ENCODE results near the gene EML4.
"Not testable (repeated sequence)": the region's sequence is repeated elsewhere in the genome, so short reads cannot be mapped to it uniquely, and the experiment has no call there.

The EML4 gene

DNA sequence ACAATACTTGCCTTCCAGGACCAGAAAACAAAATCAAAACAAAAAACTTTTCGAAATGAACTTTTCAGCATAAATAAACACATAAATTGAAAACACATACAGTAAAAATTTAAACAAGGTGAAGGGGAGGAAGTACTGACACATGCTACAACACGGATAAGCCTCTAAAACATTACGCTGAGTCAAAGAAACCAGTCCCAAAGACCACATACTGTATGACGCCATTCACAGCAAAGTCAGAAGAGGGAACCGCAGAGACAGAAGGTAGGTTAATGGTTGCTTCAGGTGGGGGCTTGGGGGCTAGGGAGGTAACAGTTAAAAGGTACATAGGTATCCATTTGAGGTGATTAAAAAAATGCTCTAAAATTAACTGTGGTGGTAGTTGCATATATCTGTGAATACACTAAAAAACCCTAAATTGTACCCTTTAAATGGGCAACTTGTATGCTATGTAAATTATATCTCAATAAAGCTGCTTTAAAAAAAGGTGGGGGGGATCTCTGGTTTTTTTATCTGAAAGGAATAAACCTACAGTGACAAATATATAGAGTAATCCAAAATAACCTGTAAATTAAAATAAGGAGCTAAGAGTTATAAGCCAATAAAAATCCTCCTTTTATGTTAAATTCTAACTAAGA, 184.8 kb downstream of the EML4 start:
- no peak for DNase-seq (ENCODE audit: low read depth)

DNA sequence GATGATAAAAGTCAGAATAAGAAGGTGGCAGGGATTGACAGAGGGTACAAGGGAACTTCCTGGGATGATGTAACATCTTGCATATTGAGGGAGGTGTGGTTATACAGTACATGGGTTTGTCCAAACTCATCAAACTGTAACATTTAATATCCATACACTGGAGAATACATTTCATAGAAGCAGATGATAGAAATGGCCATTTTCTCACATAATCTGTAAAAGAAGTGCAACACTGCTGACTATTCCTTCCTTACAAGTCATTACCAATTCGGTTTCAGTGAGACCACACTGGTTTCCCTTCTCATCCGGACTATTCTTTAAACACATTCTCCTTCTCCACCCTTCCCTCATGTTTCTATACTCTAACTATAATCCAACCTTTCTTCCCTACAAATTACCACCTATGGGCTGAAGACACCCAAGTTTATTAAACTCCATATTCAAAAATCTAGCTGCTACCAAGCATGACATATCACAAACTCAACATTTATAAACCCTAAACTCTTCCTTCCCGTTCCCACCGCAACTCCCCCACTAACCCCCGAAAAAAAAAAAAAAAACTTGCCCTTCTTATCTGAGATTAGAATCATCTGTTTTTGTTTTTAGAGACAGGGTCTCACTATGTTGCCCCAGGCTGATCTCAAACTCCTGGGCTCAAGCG, 190.3 kb downstream of the EML4 start:
- no peak for DNase-seq (ENCODE audit: low read depth)

DNA sequence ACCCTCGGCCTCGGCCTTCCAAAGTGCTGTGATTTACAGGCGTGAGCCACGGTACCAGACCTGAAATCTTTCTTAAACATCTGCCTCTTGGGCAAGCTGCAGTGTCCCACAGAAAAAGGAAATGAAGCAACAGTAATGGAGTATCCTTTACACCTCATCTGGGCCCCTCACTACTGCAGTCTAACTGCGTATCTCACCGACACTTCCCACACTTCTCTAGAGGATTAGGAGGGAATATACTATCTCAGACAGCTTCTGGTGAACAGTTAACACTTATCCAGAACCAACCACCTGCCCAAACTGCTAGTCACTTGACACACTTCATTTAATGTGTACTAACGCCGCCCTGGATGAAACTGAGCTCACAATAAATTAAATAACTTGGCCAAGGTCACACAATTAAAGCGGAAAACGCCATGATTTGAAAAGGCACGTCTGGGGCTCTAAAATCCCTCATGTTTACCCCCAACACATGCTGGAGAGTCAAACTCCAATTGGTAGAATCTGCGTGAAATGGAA, 190.9 kb downstream of the EML4 start:
- no peak for DNase-seq (ENCODE audit: low read depth)

DNA sequence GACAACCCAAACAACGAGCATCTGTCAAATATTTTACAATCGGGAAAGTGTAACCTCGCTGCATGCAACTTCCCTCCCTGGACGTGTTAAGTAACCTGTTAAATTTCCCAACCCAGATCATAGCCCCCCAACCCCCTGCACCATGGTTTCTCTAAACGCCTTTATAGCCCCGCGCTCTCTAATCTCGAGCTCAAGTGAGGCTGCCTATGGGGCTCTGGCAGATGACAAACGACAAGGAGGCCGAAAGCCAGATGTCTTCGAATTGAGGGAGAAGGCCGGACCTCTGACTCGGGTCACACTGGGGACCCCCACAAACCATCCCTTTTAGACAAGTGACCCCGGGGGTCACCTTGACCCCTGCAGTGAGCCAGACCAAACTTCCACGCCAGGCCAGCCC, 191.3 kb downstream of the EML4 start:
- DNase-seq (ENCODE audit: low read depth): no peak

DNA sequence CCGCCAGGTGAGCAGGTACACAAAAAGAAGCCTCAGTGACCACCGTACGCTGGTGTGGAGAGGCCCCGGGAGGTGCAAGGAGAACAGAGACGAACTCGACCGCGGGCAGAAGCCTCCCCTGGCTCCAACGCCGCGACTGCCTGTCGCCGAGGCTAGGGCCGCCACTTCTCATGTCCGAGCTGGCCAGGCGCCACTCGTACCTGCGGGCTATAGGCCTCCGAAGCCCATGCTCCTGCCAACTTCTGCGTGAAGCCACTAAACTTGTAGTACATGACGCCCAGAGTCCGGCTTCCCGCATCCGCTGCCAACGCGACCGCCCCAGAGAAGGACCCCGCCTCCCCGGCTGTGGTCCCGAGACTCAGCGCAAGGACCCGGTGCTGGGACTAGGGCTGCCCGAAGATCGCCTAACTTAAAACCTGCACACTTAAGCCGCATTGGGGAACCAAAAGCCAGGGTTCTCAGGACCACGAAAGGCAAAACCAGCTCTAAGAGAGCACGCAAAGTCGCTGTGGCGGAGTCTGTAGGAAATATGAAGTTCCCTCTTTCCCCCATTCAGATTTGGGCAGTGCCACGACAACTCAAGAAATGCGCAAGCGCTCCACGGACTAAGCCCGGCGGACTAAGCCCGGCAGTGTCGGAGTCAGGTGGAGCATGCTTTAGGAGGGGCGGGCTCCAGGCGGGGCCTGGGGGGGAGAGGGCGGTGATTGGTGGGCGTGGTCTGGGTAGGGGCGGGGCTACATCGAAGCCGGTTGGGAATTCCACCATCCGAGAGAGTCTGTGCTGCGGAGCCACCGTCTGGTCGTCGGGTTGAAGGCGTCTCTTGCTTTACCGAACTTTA, 192.0 kb downstream of the EML4 start, which contains the start of gene COX7A2L:
Gene COX7A2L (minus strand): TSS at position 328 of the 838 bp plus-strand sequence. CDS start 56 bp downstream, at position 272.
- peak; percentile 94 for DNase-seq (ENCODE audit: low read depth)

DNA sequence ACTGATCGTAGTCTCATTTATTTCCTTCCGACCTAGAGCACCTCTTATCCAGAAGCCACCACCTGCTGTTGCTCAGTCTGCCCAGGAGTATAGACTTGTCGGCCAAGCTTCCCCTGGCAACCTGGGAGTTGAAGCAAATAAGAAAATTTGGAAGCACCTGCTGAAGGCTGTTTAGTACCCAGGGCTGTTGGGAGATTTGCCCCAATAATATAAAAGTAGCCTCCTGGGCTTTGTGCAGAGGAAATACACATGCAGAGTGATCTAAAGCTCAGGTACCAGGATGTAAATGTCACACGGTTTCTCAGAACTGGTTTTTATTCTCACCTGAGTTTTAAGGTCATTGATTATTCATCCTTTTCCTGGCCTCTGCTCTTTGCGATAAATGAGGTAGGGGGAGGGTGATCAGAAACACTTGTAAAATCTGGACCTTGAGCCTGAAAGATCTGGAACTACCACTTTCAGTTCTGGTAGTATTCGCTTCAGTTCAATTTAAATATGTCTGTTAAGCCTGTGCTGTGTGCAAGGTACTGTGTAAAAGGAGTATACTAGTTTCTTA, 192.7 kb downstream of the EML4 start:
- DNase-seq (ENCODE audit: low read depth): no peak

DNA sequence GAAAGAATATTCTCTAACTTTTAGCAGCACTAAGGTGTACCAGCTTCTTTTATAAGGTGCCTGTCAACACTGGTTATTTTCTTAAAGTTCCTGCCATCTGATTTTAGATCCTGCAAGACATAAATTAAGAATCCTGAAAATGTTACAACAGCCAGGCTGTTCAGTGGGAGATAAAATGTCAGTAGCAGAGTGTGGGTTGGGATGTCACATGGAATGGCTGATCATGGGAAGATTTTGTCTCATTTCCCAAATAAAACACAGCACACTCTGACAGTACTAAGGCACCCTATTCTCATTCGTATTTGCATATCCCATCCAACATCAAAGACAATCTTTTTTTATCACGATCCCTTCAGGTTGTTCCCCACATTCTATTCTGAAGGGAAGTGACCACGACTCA, 194.3 kb downstream of the EML4 start:
- DNase-seq (ENCODE audit: low read depth): no peak

DNA sequence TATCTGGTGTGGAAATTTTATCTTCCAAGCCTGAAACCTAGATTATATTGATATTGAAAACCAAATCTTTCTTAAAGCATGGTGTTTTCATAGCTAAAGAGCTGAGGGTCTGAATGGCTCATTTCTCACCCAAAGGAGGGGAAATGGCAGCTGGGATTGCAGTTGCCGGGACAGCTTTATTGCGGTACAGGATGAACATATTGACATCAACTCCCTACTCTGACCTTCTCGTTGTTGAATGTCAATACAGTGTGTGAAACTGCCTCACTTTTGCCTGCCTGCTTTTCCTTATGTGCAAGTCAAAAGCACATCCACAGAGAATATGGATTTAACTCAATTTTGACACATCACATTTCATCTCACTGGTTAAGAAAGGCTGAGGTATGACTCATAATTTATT, 195.5 kb downstream of the EML4 start:
- DNase-seq (ENCODE audit: low read depth): no peak

DNA sequence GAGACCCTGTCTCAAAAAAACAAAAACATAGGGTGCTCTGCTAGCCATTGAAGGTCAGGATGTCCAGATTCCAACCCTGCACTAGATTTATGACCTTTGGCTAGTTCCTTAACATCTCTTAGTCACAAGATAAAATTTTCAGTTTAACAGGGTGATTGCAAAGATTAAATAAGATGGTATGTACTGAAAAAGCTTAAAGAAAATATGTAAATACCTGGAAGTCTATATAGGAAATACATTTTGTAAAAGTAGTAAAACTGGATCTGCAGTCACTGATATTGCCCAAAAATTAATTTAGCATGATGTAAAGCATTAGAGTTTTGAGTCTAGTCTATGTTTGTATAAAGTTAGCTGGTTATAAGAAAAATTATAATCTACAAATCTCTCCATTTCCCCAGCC, 197.3 kb downstream of the EML4 start:
- DNase-seq (ENCODE audit: low read depth): no peak

DNA sequence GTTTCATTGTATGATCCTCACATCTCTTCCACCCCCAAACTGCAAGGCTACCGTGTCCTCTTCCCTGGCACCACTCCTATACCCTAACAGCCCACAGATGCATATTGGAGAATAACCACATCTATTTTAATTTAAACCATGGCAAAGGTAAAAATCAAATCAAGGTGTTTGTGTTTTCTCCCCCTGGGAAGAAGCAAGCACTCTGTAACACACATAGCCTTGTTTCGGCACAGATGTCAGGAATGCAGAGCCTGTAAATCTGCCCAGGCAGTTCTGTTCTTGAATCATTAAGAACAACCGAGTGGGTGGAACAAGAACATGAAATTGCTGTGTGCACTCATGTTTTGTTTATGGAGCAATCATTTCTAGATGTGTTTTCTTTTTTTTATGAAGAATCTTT, 198.7 kb downstream of the EML4 start:
- no peak for DNase-seq (ENCODE audit: low read depth)

DNA sequence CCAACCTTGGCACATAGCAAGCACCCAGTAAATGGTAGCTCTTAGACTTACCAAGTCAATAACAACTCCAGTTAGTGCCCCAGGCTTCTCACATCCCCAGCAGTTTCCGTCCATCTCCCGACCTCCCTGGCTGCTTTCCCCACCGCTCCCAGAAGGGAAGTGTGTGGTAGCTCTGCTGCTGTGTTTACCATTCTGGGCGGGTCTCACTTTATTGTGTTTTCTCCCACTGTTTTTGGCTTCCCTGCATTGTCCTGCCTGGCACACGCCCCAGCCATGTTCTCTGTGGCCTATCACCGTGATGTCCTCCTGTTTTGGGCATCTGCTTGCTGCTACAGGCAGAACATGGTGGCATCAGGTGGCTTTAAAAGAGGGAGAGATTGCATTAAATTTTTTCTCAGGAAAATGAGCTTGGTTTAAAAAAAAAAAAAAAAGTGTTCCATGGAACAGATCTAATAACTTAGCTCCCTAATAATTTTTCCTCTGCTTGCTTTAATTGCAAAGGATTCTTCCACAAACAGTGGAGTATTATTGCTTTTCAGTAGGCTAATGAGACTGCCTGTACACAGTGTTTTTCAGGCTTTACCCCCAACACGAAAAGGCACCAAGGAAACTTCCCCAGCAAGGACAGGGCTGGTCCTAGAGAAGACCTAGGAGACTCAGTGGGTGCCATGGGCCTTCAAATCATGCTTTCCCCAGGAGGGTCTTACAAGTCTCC, 199.8 kb downstream of the EML4 start:
- no peak for DNase-seq (ENCODE audit: low read depth)

DNA sequence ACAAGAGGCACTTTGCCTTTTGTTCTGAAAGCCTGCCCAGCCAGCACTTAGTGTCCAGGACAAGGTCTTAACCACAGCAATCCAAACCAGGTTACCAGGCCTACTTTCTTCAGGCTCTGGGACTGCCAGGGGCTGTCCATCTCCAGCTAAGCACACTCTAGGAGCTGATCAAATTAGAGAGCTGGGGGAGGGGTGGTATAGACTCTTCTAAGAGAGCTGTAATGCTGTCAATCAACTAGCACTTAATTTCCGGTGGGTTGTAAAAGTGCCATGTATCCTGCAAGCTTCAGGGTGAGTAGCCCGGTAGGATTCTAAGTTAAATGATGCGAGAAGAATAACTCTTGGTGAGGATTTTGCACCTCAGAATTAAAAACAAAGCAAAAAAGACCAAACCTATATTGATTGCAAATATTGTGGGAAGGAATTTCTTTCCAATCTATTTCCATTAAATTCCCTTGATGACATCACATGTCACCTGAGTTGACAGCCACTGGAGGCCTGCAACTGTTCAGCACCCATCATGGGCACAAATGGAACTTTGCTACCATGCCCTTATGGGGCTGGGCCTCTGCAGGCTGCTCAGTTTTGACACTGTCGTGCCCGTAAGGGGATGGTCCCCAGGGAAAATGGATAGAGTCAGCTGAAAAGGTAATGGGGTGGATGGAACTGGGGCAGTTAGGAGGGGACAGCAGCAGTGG, 200.5 kb downstream of the EML4 start:
- no peak for DNase-seq (ENCODE audit: low read depth)

DNA sequence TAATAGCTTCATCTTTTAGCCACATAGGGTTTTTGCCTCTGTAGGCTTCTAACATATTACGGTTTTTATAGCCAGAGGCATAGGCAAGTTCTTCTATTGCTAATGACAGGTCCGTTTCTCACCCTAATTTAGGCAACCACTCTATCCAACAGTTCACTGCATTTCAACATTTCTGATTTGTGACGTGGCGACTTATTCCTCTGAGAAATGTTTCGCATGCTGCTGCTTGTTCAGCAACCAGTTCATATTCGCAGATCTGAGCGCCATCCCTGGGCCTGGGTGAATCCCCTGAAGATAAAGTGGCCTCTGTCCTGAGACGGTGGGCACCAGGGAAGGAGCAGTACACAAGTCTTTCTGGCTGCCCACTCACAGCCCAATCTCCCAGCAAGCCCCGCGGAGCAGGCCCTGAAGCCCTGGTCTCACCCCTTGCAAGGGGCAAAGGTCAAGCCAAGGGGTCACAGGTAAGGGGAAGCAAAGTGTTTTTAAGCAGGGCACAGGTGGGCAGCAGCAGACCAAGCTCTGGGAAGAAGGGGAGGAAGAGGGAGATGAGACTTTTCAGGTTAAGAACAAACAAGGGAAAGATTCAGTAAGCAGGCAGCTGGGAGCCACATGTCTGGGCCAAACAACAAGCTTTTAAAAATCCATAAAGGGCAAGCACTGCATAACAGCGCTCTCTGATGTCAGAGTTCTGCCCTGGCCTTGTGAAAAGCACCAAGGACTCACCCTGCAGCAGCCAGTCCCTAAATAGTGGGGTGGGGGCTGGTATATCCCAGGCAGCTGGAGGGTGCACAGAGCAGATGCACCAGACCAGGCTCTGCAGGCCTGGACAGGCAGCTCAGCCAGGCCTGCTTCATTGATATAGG, 202.7 kb downstream of the EML4 start:
- DNase-seq (ENCODE audit: low read depth): no peak

DNA sequence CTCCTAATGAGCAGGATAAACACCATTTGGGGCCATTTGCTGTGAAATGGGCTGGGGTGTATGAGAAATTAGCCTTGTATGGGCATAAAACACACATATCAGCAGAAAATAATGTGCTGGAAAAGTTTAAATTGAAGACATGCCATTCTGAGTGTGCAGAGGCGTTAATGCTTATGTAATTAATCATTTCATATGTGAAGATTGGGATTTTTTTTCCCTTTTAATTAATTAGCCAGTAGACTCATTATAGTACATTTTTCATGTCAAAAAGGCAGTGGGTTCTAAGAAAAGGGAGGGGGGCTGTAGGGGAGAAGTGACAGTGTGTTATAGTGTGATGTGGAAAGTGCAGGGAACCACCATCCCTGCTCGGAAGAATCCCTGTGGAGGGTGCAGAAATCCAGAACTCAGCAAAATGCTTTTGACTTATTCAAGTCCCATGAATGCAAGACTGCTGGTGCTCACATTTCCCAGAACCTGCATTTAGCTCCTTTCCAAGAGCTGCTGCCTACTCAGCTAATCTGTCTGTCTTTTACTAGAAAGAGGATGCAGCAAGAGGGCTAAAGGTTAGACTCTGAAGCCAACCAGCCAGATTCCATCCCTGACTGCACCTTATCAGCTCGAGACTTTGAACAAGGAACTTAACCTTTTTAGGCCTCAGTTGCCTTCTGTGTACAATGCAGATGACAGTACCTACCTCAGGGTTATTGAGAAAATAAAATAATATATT, 203.5 kb downstream of the EML4 start:
- no peak for DNase-seq (ENCODE audit: low read depth)

DNA sequence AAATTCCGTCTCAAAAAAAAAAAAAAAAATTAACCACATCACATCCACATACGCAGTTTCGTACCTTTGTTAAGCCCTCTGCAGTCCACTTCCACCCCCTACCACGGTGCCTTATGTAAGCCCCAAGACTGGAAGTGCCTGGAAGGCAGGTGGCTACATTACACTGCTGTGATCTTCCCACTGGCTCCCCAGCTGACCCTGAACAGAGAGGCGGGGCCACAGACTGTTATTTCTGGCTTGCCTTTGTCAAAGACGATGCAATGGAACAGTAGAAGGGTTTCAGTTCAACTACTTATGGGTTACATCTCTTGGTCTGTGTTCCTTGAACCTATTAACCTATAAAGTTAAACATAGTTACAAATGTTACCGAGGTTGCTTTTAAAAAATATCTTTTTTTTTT, 207.6 kb downstream of the EML4 start:
- DNase-seq (ENCODE audit: low read depth): no peak

DNA sequence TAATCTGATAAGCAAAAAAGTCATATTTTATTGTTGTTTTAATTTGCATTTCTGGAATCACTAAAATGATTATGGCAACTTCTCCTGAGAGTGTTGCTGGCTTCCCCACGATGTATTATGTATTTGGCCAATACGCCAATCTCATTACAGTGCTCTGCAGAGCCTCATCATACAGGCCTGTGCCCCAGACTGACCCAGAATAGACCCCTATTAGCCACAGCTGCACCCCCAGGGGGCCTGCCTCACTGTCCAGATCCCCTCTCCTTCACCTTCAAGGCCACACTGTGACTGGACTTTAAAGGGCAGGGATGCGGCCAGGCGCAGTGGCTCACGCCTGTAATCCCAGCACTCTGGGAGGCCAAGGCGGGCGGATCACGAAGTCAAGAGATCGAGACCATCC, 209.3 kb downstream of the EML4 start:
- no peak for DNase-seq (ENCODE audit: low read depth)

DNA sequence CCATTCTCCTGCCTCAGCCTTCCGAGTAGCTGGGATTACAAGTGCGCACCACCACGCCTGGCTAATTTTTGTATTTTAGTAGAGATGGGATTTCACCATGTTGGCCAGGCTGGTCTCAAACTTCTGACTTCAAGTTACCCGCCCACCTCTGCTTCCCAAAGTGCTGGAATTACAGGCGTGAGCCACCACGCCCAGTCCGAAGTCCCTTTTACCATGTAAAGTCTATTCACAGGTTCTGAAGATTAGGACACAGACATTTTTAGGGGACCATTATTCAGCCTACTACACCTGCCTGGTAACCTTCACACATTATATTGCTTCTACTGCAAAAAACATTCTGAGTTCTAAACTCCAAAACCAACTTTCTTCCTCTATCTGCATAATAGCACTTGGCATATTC, 210.9 kb downstream of the EML4 start:
- DNase-seq (ENCODE audit: low read depth): not testable (repeated sequence)

DNA sequence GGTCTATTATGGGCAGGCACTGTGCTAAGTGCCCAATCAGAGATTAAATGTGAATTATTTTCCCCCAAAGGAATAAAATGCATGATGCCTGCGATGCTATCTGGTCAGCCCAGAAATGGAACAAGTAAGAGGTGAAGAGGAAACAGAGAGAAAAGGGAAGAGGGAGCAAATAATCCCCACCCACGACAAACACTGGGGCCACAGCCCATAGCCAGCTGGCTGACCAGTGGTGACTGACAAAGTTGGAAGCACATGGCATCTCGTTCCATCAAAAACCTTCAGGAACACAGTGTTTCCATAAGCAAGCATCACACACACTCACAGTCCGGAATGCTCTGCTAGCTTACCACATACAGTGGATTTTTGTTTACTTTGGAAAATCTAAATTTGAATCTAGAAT, 213.0 kb downstream of the EML4 start:
- DNase-seq (ENCODE audit: low read depth): no peak
